ENCODE data around the gene AGAP9. TPM values are rescaled to one million over a fixed set of nuclear protein-coding genes. Genes with fewer than 3 reads are reported as not detected.
"Not testable (repeated sequence)": the region's sequence is repeated elsewhere in the genome, so short reads cannot be mapped to it uniquely, and the experiment has no call there.

Gene AGAP9
- total RNA-seq, result 1 to 10 TPM; 2.7 to 2.8 TPM

DNA sequence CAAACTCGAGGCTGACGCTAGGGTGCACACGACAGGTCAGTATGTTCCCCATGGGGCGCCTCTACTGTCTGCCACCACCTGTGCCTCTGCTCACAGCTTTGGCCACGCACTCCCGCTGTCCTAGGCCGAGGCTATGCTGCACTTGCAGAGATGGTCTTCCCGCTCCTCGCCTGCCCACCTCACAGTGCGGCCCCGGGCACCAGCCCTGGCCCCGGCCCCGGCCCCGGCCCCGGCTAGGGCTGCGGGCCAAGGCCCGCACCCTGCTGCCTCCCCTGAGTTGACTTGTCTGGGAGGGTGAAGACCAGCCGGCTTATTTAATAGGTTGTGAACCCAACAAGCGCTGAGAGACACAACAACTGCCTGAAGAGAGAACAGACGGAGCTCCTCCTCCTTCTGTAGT lies at the start of gene AGAP9:
AGAP9 (minus strand) TSS at position 164 of the 400 bp plus-strand sequence; CDS start at position 52, 112 bp downstream.
- POLR2A ChIA-PET; CTCF ChIA-PET; H3K4me3 Mint-ChIP-seq; H3K9me3 Mint-ChIP-seq (ENCODE audit: insufficient read depth); DNase-seq; H3K27ac Mint-ChIP-seq; H3K27me3 Mint-ChIP-seq (ENCODE audit: low read depth); H3K4me1 Mint-ChIP-seq (ENCODE audit: low read depth); ATAC-seq; H3K36me3 Mint-ChIP-seq (ENCODE audit: low read depth): not testable (repeated sequence)

DNA sequence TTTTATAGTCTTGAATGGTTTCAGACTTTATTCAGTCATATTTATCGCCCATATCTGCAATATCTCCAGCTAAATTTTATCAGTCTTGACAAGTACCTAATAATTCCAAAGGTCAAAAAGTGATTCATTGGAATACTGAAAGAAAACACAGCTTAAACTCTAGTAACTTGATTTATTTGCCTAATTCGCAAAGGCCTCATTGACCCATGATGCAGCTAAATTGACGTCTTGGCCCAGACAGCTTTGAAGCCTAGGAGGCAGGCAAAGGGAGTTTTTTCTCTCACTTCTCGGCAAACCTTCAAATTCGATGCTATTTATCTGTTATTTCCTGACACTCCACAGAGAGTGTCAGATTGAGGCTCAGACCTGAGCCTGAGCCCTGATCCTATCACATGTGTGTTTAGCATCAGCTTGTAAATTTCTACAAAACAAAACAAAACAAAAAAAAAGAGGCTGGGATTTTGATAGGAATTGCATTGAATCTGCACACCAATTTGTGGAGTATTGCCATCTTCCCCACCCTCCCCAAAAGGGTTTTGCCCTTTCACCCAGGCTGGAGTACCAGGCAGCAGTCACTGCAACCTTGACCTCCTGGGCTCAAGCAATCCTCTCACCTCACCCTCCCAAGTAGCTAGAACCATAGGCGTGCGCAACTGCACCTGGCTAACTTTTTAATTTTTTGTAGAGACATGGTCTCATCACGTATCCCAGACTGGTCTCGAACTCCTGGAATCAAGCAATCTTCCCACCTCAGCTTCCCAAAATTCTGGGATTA lies 47.9 kb upstream of the AGAP9 start:
- H3K27me3 Mint-ChIP-seq (ENCODE audit: low read depth); H3K4me3 Mint-ChIP-seq; H3K36me3 Mint-ChIP-seq (ENCODE audit: low read depth); H3K4me1 Mint-ChIP-seq (ENCODE audit: low read depth); H3K27ac Mint-ChIP-seq; CTCF ChIA-PET; H3K9me3 Mint-ChIP-seq (ENCODE audit: insufficient read depth); DNase-seq; POLR2A ChIA-PET; ATAC-seq: not testable (repeated sequence)

DNA sequence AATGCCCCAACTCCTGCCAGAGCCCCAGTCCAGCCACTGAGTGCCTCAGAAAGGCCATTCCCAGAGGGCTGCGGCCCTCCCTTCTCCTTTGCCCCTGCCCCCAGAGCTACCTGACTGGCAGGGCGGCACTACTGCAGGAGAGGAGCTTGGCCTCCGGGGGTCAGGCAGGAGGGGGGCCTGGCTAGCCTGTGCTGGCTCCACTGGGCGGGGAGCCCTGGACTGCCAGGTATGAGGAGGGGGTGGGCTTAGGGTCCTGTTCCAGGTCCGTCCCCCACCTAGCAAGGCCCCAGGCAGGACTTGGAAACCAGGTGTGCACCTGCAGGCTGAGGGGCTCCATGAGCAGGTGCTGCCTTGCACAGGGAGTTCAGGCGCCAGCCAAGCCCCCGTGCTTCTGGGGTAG lies 43.3 kb upstream of the AGAP9 start:
- H3K4me3 Mint-ChIP-seq; H3K27me3 Mint-ChIP-seq (ENCODE audit: low read depth); POLR2A ChIA-PET: not testable (repeated sequence)

DNA sequence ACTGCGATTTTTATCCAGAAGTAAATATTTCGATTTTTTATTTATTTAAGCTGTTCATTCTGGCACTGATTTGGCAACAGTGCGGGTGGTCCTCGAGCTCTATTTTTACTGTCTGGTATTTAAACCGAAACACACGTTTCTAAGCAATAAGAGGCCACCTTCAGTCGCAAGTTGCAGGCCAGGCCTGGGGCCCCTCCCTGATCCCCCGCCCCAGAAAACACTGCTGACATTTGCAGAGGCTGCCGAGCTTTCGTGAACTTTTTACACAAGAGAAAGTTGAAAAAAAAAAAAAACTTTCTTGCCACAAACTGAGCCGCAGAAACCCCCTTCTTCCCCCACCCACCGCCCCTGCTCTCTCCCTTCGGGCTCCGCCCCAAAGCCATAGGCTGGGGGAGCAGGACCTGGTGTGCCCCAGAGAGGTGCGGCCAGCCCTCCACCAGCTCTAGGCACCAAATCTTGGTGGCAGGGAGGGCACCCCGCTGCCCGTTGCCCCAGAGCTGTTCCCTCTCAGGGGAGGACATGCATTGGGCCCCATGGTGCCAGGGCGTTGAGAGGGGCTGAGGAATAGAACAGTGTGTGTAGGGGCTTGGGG lies 42.8 kb upstream of the AGAP9 start:
- H3K4me3 Mint-ChIP-seq; ATAC-seq; H3K27ac Mint-ChIP-seq; DNase-seq; H3K27me3 Mint-ChIP-seq (ENCODE audit: low read depth); H3K4me1 Mint-ChIP-seq (ENCODE audit: low read depth); POLR2A ChIA-PET; CTCF ChIA-PET; H3K9me3 Mint-ChIP-seq (ENCODE audit: insufficient read depth); H3K36me3 Mint-ChIP-seq (ENCODE audit: low read depth): not testable (repeated sequence)

More for the DNA sequence above, 43.3 kb upstream of the AGAP9 start:
- DNase-seq; H3K36me3 Mint-ChIP-seq (ENCODE audit: low read depth); H3K27ac Mint-ChIP-seq; H3K4me1 Mint-ChIP-seq (ENCODE audit: low read depth); H3K9me3 Mint-ChIP-seq (ENCODE audit: insufficient read depth); CTCF ChIA-PET; ATAC-seq: not testable (repeated sequence)

DNA sequence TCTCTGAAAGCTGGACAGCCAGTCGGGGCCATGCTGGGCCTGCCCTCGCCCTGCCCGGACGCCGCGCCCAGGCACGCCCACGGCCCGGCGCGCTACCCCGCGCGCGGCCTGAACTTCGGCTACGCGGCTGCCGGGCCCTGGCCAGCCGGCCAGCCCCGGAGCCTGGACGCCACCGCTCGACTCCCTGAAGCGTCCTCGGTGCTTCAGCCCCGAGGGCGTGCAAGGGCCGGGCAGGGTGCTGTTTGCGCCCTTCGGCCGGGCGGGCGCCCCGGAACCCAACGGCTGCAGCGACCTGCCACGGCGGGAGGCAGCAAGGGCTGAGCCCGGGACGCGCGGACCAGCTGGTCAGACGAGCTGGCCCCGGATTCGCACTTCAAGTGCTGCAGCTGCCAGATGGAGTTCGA lies 42.1 kb upstream of the AGAP9 start:
- H3K27ac Mint-ChIP-seq; POLR2A ChIA-PET; DNase-seq; H3K4me1 Mint-ChIP-seq (ENCODE audit: low read depth); CTCF ChIA-PET; ATAC-seq; H3K4me3 Mint-ChIP-seq; H3K36me3 Mint-ChIP-seq (ENCODE audit: low read depth); H3K27me3 Mint-ChIP-seq (ENCODE audit: low read depth); H3K9me3 Mint-ChIP-seq (ENCODE audit: insufficient read depth): not testable (repeated sequence)

DNA sequence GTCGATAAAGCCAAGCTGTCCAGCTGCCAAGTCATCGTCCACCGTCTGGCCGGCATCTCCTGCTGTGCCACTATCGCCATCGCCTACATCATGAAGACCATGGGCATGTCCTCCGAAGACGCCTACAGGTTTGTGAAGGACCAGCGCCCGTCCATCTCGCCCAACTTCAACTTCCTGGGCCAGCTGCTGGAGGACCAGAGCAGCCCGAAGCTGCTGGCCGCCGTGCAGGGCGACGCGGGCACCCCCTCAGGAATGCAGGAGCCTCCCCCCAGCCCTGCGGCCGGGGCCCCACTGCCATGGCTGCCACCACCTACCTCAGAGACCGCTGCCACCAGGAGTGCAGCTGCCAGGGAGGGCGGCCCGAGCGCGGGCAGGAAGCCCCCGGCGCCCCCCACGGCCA lies 41.5 kb upstream of the AGAP9 start:
- H3K4me1 Mint-ChIP-seq (ENCODE audit: low read depth); ATAC-seq; H3K36me3 Mint-ChIP-seq (ENCODE audit: low read depth); DNase-seq; H3K4me3 Mint-ChIP-seq; H3K9me3 Mint-ChIP-seq (ENCODE audit: insufficient read depth); H3K27me3 Mint-ChIP-seq (ENCODE audit: low read depth); CTCF ChIA-PET; POLR2A ChIA-PET; H3K27ac Mint-ChIP-seq: not testable (repeated sequence)

DNA sequence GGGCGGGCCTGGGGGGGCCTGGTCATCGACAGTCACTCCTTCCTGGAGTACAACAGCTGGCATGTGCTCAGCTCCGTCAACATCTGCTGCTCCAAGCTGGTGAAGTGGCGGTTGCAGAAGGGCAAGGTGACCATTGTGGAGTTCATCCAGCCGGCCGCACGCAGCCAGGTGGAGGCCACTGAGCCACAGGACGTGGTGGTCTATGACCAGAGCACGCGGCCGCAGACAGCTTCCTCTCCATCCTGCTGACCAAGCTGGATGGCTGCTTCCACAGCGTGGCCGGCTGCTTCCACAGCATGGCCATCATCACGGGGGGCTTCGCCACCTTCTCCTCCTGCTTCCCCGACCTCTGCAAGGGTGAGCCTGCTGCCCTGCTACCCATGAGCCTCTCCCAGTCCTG lies 40.9 kb upstream of the AGAP9 start:
- CTCF ChIA-PET; H3K4me1 Mint-ChIP-seq (ENCODE audit: low read depth); ATAC-seq; H3K36me3 Mint-ChIP-seq (ENCODE audit: low read depth); DNase-seq; H3K27me3 Mint-ChIP-seq (ENCODE audit: low read depth); H3K9me3 Mint-ChIP-seq (ENCODE audit: insufficient read depth); POLR2A ChIA-PET; H3K27ac Mint-ChIP-seq; H3K4me3 Mint-ChIP-seq: not testable (repeated sequence)

DNA sequence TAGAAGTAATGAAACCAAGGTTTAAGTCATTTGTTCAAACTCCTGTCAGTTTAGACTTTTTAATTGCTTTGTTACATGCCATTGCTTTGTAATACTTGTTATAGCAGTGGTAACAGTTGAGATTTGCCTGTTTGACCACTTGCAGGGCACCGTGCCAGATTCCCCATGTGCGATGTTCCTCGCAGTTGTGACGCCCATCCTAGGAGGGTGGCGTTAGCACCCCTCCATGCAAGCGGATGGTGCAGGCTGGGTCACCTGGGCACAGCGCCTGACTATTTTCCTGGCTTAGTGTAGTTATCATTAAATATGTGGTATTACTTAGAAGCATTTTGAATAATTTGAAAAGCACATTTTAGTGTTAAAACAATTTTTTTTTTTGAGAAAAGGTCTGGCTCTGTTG lies 37.0 kb upstream of the AGAP9 start:
- peaks cover 16% of the 10 kb centered on the region for H3K27me3 Mint-ChIP-seq (ENCODE audit: low read depth)
- H3K4me1 Mint-ChIP-seq (ENCODE audit: low read depth); POLR2A ChIA-PET; H3K36me3 Mint-ChIP-seq (ENCODE audit: low read depth); CTCF ChIA-PET; H3K27ac Mint-ChIP-seq; ATAC-seq; H3K9me3 Mint-ChIP-seq (ENCODE audit: insufficient read depth); DNase-seq; H3K4me3 Mint-ChIP-seq: not testable (repeated sequence)

DNA sequence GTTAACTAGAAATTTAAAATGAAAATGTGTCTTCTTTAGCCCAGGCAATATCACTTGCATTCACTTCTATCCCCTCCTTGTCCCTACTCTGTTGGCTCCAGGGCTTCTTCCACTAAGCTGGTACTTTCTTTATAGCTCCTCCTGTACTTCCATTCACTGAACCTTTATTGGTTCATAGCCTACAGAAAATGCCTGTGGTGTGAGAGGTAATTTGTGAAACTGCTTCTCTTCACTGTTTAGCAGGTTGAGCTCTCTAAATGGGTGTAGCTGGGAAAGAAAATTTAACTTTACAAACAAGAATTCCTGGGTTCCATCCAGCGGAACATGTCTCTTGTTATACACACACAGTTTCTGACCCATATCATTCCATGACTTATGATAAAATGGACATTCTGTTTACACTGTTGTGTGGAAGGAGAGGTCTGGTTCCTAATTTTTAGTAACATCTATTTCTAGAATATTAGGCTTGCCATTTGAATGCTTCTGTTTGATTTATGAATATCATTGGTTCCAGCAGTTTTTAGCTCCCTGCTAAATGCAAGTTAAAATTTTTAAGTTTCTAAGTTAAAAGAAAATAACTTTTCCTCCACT lies 36.4 kb upstream of the AGAP9 start:
- POLR2A ChIA-PET; H3K27ac Mint-ChIP-seq; DNase-seq; CTCF ChIA-PET; H3K4me1 Mint-ChIP-seq (ENCODE audit: low read depth); H3K9me3 Mint-ChIP-seq (ENCODE audit: insufficient read depth); ATAC-seq; H3K36me3 Mint-ChIP-seq (ENCODE audit: low read depth); H3K4me3 Mint-ChIP-seq: not testable (repeated sequence)
- H3K27me3 Mint-ChIP-seq (ENCODE audit: low read depth), result peaks cover 16% of the 10 kb centered on the region

DNA sequence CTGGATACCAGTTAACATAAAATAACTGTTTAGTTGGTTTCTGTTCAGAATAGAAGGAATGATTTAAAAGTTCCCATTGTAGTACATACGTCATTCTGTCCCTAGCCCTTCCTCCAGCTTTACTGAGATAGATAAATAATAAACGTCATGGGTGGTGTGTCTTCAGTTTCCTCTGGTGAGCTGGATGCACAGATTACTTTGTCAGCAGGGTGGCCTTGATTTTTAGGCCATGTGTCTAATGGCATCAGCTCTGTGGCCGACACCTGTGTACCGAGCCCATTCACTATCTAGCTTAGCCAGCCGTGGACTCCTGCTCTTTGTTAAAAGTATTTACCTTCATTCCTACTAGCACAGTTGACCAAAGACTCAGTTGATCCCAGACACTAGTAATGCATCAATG lies 34.7 kb upstream of the AGAP9 start:
- POLR2A ChIA-PET; ATAC-seq; H3K4me1 Mint-ChIP-seq (ENCODE audit: low read depth); H3K27ac Mint-ChIP-seq; CTCF ChIA-PET; DNase-seq; H3K9me3 Mint-ChIP-seq (ENCODE audit: insufficient read depth); H3K36me3 Mint-ChIP-seq (ENCODE audit: low read depth); H3K4me3 Mint-ChIP-seq: not testable (repeated sequence)
- peaks cover 16% of the 10 kb centered on the region for H3K27me3 Mint-ChIP-seq (ENCODE audit: low read depth)

DNA sequence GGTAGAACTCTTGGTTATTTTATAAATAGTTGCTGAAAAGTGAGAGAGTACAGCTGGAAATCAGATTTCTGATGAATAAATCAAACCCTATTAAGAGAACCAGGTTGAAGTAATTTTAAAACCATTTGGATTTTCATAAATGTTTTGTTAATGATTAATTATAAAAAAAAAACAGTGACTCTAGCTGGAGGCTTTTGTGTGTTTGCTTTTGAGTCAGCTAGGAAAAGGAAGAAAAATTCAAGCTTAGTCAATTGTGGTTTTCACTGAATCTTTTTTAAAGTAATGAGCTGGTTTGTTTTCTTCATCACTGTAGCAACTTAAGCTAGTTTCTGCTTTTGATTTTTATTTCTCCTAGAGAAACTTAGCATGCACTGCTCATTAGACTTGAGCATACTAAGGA lies 34.2 kb upstream of the AGAP9 start:
- H3K9me3 Mint-ChIP-seq (ENCODE audit: insufficient read depth); H3K27ac Mint-ChIP-seq; POLR2A ChIA-PET; H3K4me1 Mint-ChIP-seq (ENCODE audit: low read depth); H3K36me3 Mint-ChIP-seq (ENCODE audit: low read depth); ATAC-seq; DNase-seq; H3K4me3 Mint-ChIP-seq; CTCF ChIA-PET: not testable (repeated sequence)
- H3K27me3 Mint-ChIP-seq (ENCODE audit: low read depth), result peaks cover 16% of the 10 kb centered on the region

DNA sequence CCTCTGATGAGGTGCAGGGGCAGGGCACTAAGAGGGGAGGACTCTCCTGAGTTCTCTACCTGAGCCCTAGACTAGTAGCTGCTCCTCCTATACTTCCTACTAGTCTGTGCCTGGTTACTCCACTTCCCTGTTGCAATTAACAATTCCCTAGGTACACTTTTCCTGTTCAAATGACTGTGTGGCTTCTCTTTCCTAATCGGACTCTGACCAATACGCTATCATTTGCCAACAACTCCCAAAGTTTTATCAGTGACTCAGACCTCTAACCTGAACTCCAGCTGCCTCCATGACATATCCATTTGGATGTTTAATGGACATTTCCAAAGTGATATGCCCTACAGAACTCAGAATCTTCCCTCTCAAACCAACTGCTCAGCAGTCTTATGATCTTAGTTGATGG lies 31.9 kb upstream of the AGAP9 start:
- H3K36me3 Mint-ChIP-seq (ENCODE audit: low read depth); H3K27ac Mint-ChIP-seq; DNase-seq; H3K4me1 Mint-ChIP-seq (ENCODE audit: low read depth); H3K4me3 Mint-ChIP-seq; H3K9me3 Mint-ChIP-seq (ENCODE audit: insufficient read depth); POLR2A ChIA-PET; CTCF ChIA-PET; ATAC-seq: not testable (repeated sequence)
- H3K27me3 Mint-ChIP-seq (ENCODE audit: low read depth), result peaks cover 16% of the 10 kb centered on the region

Measured in activated CD8-positive, alpha-beta T cell treated with anti-CD3 and anti-CD28 coated beads, Interleukin-2, amount 10 ng/mL, durations not matched to agents 7 days and 5 days (primary cell).